GM19025 (cell line): ENCODE data around the gene SMURF1.
"Not testable (repeated sequence)": the region's sequence is repeated elsewhere in the genome, so short reads cannot be mapped to it uniquely, and the experiment has no call there.

Experiments used
- ATAC-seq: cut with Tn5 transposase; IDR thresholded peaks from one replicate; pipeline ENCODE4 v1.9.1; 2021; ENCODE audit warnings: mild to moderate bottlenecking, low read depth, moderate library complexity; ENCODE audit not compliant: unreplicated experiment

SMURF1 gene

DNA sequence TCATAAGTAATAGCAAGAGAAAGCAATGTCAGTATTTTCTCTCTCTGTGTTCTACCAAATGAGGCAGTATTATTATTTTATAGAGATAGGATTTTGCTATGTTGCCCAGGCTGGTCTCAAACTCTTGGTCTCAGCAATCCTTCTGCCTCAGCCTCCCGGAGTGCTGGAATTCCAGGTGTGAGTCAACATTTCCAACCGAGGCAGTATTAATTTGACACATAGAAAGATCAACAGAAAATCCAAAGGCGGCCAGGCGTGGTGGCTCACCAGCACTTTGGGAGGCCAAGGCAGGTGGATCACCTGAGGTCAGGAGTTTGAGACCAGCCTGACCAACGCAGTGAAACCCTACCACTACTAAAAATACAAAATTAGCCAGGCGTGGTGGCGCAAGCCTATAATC, 71.8 kb downstream of the SMURF1 start:
- no peak for ATAC-seq

DNA sequence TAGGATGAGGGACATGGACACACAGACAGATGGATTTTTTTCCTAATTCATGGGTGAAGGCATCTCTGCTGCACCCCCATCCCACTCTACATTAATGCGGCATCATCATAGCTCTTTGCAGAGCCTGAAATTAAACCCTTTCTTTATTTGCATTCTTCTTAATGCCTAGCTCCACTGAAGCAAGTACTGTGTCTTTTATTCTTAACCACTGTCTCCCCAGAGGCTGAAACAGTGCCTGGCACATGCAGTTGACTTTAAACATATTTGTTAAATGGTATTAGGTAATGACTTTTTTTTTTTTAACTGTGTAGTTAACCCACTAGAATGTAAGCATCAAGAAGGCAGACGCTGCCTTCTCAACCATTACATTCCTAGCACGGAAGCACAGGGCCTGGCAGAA, 73.5 kb downstream of the SMURF1 start:
- ATAC-seq: no peak

DNA sequence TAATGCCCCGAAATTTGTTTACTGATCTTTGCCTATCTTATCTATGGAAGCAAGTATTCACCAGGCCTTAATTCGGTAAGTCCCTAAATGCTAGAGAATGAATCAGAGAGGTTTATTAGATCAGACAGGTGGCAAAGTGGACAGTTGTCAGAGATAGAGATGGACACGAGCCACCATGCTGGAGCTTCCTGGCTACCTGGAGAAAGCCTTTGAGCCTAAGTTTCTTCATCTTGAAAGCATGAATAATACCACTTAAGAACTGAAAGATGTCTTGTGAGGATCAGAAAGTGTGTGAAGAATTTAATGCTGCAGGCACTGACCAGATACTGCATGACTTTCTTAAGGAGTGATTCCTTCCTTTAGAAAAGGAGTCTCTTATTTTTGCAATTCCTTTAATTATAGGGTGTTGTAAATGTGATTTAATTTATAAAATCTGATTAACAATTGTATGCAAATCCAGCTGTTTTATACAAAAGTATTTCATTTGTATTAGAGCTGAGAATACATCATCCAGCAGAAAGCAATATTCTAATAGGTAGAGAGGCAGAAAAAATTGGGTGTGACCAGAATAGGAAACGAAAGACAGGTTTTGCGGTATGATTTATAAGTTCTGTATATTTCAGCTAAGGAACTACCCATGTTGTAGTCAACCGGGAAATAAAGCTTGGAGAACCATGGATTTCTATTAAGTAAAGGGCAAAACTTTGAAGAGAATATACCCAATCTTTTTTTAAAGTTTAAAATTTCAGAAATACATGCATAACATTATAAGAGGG, 82.7 kb downstream of the SMURF1 start:
- no peak for ATAC-seq

DNA sequence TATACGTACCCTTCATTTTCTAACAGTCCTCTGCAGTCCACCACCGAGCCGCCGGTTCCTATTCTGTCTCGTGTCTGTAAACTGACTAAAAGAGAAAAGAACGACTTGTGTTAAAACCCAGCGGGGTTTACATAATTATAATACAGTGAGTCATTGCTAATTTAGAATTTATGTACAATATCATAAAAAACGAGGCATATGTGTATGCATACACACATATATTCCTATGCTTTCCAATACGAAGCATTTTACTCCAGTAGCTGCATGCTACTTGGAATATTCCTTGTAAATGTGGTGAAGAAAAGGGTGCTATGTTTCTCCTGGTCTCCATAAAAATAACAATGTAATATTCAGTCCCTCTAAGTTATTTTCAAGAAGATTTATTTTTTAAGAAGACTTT, 89.1 kb downstream of the SMURF1 start:
- ATAC-seq: no peak

DNA sequence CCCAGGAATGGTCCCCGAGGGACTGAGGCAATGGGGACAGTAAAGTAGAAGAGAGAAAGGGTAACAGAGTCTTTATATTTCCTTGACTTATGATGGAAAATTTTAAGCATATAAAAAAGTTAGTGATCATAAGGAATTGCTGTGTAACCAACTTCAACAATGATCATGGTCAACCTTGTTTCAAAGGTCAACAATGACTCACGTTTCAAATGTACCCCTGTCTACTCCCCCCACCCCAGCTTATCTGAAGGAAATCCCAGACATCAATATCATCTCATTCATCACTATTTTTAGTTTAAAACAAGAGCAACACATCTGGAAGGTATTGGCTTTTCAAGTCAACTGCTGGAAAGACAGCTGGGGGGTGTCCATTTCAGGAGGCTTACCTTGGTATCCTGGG, 92.9 kb downstream of the SMURF1 start:
- ATAC-seq: no peak

DNA sequence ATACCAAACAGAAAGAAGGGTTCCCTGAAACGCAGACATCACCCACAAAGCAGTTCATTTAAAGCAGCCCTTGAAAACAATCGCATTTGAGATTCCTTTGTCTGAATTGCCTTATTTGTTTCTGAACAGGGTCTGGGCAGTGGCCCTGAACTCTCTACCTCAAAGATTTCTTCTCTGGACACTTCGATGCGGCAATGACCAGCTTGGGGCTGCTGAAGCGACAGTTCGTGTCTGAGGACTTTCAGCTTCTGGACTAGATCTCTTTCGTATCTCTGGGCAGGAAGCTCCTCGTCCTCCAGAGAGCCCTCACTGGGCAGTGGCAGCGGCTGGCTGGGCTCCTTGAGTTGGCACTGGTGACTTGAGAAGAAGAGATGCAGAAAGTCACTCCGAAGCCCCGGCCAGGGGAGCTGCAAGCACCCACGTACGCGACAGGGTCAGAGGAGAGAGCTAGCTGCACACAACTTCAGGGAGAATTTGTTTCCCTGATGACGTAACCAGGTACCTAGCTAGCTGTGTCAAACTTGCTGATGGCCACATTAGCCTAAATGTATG, 96.3 kb downstream of the SMURF1 start:
- no peak for ATAC-seq

DNA sequence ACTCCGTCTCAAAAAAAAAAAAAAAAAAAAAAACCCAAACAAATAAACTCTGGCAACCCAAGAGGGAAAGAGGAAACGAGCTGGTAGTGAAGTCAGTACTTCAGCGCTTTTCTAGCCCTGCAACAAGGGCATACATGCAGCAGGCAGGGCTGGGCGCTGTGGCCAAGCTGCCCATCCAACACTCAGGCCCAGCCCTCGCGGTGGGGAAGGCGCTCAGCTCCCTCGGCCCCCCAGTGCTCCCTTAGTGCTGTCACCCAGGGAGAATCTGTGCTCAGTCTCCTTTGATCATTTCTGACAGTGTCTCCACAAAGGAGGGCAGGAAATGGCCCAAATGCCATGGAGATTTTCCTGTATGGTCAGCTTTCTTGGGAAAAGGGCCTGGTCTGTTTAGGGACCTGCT, 97.2 kb downstream of the SMURF1 start:
- ATAC-seq: no peak

DNA sequence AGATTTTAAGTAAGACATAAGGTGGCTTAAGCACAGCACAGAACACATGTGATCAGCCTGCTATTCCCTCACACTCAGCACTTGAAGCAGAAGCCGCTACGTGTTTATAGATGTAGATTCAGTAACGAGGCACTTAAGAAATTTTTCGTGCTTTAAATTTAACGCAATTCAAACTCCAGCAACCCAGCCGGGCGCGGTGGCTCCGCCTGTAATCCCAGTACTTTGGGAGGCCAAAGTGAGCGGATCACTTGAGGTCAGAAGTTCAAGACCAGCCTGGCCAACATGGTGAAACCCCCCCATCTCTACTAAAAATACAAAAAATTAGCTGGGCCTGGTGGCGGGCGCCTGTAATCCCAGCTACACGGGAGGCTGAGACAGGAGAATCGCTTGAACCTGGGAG, 97.6 kb downstream of the SMURF1 start:
- ATAC-seq: not testable (repeated sequence)

DNA sequence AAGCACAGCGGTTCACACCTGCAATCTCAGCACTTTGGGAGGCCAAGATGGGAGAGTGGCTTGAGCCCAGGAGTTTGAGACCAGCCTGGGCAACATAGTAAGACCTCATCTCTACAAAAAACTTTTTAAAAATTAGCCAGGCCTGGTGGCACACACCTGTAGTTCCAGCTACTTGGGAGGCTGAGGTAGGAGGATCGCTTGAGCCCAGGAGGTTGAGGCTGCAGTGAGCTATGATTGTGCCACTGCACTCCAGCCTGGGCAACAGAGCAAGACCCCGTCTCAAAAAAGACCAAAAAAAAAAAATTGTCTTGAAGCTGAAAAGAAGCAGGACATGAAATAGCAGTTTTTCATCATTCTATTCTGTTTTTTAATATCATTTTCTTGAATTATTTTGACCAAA, 99.0 kb downstream of the SMURF1 start:
- not testable (repeated sequence) for ATAC-seq

DNA sequence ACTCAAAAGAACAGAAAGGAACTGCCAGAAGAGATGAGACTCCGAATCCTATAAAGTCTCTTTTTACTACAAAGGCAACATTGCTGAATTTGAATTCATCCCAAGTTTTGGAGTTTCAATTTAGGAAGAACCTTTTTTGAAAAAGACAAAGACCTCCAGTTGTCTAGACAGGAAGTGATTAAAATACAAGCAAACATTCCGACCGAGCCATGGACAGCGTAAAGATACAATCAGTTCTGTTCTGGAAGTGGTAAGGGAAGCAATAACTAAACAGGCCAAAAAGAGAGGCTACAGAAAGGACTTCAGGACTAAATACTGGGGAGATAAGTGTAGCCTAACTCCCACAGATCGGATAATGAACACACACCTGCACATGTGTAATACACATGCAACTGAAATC, 101.0 kb downstream of the SMURF1 start:
- ATAC-seq: no peak

DNA sequence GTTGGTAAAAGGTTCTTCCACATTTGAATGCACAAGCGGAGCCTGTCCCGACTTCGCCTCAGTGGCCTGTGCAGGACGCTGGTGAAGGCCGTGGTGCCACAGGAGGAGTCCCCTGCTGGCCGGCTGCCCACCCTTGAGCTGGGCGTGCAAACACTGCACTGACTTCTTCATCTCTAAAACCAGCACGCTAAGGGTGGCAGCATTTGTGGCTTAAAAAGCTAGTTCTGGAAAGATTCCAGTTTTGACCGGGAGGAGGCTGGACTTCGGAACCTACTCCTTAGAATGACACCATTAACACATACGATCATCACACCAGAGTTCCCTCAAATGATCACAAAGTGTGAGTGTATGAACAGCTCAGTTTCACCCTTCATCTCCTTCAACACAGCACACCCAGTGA, 102.4 kb downstream of the SMURF1 start:
- ATAC-seq: no peak

DNA sequence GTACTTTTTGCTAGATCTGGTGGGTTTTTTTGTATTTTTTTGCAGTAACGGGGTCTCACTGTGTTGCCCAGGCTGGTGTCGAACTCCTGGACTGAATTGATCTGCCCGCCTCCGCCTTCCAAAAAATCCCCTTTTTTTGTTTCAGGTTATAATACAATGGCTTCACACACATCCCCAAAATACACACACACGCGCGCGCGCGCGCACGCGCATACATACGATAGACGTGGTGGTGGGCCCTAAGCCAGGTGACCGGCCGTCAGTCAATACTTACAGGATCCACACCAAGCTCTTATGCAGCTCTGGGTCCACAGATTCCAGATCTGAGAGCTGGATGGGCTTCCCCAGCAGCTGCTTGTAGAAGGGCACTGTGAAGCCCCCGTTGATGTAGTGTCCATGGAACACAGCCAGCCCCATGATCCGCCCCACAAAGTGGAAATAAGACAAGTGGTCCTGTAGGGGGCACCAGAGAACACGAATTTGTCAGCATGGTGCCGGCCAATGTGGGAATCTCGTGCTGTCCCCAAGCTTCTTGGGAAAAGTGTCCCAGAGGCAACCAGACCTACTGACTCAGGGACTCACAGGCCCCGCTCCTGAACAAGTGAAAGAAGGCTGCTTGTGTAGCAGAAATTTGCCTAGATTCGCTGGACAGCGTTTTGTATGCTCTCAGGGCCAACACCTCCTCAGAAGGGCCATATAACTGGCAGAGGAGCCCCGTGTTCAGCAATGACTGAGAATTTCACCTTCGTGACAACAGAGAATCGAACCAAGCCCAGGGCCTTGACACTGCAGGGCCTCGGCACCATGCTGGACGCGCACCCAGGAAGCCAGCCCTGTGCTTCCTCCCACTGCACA, 103.6 kb downstream of the SMURF1 start:
- no peak for ATAC-seq

DNA sequence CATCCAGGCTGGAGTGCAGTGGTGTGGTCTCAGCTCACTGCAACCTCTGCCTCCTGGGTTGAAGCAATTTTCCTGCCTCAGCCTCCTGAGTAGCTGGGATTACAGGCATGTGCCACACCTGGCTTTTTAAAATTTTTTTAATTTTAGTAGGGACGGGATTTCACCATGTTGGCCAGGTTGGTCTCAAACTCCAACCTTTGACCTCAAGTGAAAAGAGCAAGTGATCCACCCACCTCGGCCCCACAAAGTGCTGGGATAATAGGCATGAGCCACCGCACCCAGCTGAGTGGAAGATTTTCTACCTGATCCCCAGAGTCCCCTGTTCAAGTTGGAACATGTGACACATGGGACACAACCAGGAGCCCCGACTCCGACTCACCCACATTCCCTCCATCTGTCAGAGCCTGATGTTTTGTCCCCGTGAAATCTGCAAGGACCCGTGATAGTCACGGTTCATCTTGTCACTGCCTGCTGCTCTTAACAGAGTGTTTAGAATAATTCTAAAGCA, 104.5 kb downstream of the SMURF1 start:
- no peak for ATAC-seq

DNA sequence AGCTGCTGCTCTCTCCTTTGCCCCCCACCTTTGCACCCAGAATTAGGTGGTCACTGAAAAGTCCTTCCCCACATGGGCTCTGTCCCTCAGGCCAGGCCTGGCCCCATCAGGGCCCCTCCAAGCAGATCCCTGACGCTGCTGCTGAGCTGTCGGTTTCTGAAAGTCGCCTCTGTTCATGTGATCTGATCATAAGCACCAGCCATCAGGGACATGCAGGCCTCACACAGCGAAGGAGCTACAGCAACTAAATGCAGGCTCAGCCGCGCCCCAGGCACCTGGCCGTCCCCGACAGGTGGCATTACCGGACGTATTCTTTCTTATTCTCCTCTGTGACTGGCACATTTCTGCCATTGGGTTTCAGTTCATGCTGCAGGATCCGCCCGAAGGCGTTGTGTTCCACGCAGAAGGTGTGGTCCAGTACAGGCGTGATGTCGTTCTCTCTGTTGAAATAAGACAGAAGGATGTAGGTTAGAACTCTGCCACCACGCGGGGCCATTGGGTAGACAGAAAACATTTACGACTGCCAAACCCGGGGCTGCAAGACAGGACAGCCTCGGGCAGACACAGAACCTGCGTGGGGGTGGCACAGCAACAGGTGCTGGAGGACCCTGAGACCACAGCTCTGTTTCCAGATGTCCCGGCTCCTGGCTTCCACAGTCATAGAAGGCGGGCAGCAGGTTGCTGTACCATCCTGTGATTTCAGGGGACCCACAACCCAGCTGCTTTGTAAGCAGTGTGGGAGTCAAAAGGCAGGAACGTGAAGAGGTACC, 105.6 kb downstream of the SMURF1 start:
- no peak for ATAC-seq

DNA sequence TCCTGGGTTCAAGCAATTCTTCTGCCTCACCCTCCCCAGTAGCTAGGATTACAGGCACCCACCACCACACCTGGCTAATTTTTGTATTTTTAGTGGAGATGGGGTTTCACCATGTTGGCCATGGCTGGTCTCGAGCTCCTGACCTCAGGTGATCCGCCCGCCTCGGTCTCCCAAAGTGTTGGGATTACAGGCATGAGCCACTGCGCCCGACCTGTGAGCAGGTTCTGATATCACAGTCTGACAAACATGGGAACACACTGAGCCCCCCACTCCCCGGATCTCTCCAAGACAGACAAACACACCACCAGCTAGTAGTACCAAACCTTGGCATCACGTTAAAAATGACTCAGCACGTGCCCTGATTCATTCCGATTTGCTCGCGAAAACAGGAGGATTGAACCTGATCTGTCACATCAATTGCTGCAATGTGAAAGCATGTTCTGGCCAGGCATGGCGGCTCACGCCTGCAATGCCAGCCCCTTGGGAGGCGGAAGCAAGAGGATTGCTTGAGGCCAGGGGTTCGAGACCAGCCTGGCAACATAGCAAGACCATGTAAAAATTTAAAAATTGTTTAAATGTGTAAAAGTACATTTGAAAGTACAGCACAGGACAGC, 106.5 kb downstream of the SMURF1 start:
- no peak for ATAC-seq

DNA sequence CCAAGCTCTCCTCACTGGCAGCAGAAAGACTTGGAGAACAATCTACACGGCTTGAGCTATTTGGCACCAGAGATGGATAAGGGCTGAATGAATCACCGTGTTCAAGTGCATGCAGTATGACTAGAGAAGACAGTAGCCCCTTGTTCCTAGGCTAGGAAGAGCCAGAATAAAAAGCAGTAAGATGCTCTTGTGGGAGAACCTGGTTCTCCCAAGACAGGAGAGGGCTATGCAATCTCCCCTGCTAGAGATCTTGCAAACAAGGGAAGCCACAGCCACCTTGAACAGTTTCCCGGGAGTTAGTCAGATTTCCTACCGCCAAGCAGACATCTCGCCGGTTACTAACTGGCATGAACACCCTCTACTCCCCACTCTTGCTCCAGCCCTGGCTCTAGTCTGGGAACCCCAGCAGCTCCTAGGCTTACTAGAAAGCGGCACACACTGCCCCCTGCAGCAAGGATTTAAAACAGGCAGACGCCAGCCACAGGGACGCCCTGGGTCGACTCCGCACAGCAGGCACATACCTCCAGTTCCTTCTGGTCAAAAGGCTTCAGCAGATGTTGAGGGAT, 107.3 kb downstream of the SMURF1 start:
- no peak for ATAC-seq

DNA sequence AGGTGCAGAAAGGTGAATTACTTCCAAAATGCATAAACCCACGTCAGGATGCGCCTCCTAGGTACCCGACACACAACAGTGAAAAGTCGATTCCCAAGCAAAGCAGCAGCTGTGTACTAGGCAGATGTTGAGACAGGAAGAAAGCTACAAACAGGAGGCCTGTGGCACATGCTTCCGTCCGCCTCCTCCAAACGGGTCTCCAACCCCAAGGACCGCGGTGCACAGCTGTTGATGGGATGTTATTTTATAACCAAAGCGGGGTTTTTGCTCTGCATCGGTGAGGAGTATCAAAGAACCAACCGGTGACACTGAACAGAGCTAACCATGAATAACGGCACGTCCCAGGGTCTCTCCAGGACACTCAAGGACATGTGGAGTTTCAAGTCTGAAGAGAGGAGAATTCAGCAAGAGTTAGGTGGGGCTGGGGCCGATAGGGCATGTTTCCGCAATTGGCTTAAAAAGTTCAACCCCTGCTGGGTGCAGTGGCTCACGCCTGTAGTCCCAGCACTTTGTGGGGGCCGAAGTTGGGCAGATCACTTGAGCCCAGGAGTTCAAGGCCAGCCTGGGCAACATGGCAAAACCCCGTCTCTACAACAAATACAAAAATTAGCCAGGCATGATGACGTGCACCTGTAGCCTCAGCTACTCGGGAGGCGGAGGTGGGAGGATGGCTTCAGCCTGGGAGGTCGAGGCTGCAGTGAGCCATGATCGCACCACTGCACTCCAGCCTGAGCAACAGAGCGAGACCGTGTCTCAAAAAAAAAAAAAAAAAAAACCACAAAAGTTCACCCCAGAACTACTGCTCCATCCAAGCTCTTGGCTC, 108.0 kb downstream of the SMURF1 start:
- no peak for ATAC-seq

DNA sequence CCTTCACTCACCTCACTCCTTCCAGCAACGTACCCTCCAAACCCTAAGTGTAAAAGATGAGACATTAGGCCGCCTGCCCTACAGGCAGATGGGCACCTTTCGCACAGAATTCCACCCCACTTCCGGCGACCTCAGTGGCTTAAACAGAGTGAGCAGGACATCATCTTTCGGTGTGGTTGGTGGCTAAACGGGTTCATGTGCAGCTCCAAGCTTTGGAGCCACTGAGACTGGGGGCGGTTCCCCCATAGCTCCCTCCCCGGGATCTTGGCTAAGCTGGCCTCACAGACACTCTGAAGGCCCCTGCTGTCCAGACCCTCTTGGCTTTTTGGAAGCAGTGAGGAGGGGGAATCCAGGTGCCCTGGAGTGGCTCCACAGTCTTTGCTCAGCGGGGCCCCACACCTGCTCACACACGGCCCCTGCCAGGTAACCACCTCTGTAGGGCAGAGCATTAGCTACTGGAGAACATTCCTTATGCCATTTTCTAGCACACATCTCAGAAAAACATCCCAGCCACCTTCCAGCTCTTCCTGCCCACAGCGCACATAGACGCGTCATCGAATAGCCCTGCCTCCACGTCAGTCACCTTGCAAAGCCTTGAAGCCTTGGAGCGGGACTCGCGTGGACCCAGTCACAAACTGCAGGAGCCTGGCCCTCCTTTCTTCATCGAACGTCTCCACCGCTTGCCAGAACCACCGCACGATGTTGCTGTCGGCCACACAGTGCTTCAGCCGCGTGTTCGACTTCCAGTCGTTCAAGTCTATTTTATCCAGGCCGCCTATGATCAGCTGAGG, 108.8 kb downstream of the SMURF1 start:
- ATAC-seq: no peak
